Bronchial epithelial cell (primary cell): Measurements from ENCODE around the gene RSPRY1. TPM values are rescaled to one million over a fixed set of nuclear protein-coding genes. Genes with fewer than 3 reads are reported as not detected.

Source experiments
- DNase-seq: peaks from one replicate; pipeline ENCODE4 v3.0.0-alpha.2; 2010; ENCODE audit warnings: low read depth
- FAIRE-seq: peaks from 2 replicates; lab custom pipeline; 2011; peaks lifted over from hg19 to GRCh38; lab: Jason Lieb, UNC
- H3K27me3 ChIP-seq: 2 replicates; pipeline ENCODE4 v1.5.1; 2011; ENCODE audit warnings: low read length; ENCODE audit not compliant: control insufficient read depth, insufficient read depth
- H3K36me3 ChIP-seq: 2 replicates; pipeline ENCODE4 v1.5.1; 2011; ENCODE audit warnings: low read length; ENCODE audit not compliant: control insufficient read depth, insufficient read depth
- H3K4me3 ChIP-seq: 2 replicates; pipeline ENCODE4 v1.5.1; 2011; ENCODE audit warnings: mild to moderate bottlenecking, low read depth, low read length, control low read depth
- total RNA-seq: library from RNA; depleted of rRNA; stranded (reverse); fragments of >200 nt; gene quantifications from 2 replicates; pipeline ENCODE4 v1.2.1, GENCODE V29; 2014
- TF ChIP-seq, protein P1 (sequence below): IDR thresholded peaks from 2 replicates; pipeline ENCODE4 v1.5.1; 2011; ENCODE audit warnings: mild to moderate bottlenecking, moderate library complexity, low read length, control low read depth, inconsistent platforms; ENCODE audit not compliant: insufficient read depth, severe bottlenecking

Gene RSPRY1
- total RNA-seq, 1 donor from 2014 or later: 38.7 TPM

DNA sequence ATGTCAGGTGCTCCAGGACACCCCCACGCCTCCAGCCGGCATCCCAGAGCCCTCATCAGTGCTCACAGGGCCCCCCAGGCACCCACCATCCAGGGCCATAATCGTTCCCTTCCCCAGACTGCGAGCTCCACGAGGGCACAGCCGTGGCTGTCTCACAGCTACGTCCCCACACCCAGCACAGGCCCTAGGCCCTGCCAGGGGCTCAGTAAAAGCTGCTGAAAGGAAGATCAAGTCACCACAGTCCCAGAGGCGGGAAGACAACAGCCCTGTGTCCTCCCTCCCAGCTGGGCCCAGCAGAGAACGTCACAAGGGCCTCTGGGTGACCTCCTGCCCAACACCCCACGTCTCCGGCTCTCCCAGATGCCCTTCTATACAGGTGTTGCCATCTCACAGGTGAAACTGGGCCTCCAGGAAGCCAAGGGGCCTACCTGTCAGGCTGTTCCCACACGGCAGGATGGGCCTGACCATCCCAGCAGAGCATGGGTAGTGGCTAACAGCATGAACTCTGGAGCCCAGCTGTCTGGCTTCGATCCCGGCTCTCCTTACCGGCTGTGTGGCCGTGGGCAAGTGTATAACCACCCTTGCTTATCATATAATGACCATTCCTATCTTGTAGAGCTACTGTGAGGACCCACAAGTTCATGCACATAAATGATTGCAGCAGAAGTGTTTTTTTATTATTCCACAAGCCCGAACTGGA, 76.9 kb downstream of the RSPRY1 start:
- TF ChIP-seq, protein P1, sequence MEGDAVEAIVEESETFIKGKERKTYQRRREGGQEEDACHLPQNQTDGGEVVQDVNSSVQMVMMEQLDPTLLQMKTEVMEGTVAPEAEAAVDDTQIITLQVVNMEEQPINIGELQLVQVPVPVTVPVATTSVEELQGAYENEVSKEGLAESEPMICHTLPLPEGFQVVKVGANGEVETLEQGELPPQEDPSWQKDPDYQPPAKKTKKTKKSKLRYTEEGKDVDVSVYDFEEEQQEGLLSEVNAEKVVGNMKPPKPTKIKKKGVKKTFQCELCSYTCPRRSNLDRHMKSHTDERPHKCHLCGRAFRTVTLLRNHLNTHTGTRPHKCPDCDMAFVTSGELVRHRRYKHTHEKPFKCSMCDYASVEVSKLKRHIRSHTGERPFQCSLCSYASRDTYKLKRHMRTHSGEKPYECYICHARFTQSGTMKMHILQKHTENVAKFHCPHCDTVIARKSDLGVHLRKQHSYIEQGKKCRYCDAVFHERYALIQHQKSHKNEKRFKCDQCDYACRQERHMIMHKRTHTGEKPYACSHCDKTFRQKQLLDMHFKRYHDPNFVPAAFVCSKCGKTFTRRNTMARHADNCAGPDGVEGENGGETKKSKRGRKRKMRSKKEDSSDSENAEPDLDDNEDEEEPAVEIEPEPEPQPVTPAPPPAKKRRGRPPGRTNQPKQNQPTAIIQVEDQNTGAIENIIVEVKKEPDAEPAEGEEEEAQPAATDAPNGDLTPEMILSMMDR: no peak
- no peaks in the 10 kb centered on the region for H3K36me3 ChIP-seq
- no peak for FAIRE-seq
- H3K4me3 ChIP-seq: no peak overlapping the region
- no peaks in the 10 kb centered on the region for H3K27me3 ChIP-seq
- peak; percentile 52 for DNase-seq

- H3K36me3 ChIP-seq: no peaks in the 10 kb centered on the region
- TF ChIP-seq, protein P1: no peak
- FAIRE-seq (no peak), DNase-seq (no peak)
- no peak overlapping the region for H3K4me3 ChIP-seq
- no peaks in the 10 kb centered on the region for H3K27me3 ChIP-seq
Observed at GRCh38 chr16:57263541-57264351, 77.6 kb downstream of the RSPRY1 start.

DNA sequence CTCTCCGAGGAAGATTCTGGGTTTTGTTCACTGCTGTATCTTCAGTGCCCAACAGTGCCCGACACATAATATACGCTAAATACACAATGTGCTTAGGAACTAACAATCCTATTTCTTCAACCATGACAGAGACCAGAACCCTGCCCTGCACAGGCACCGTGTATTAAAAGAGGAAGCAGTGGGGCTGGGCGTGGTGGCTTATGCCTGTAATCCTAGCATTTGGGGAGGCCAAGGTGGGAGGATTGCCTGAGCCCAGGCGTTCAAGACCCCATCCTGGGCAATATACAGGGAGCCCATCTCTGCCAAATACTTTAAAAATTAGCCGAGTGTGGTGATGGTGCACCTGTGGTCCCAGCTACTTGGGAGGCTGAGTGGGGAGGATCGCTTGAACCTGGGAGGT, 78.3 kb downstream of the RSPRY1 start:
- FAIRE-seq: no peak

GRCh38 chr16:57264950-57265371, 78.8 kb downstream of the RSPRY1 start:
- DNase-seq (no peak), FAIRE-seq (no peak)
- TF ChIP-seq, protein P1: no peak

More for the DNA sequence above, 78.3 kb downstream of the RSPRY1 start:
- TF ChIP-seq, protein P1: no peak
- no peaks in the 10 kb centered on the region for H3K36me3 ChIP-seq
- no peak overlapping the region for H3K4me3 ChIP-seq
- no peaks in the 10 kb centered on the region for H3K27me3 ChIP-seq
- DNase-seq: no peak

DNA sequence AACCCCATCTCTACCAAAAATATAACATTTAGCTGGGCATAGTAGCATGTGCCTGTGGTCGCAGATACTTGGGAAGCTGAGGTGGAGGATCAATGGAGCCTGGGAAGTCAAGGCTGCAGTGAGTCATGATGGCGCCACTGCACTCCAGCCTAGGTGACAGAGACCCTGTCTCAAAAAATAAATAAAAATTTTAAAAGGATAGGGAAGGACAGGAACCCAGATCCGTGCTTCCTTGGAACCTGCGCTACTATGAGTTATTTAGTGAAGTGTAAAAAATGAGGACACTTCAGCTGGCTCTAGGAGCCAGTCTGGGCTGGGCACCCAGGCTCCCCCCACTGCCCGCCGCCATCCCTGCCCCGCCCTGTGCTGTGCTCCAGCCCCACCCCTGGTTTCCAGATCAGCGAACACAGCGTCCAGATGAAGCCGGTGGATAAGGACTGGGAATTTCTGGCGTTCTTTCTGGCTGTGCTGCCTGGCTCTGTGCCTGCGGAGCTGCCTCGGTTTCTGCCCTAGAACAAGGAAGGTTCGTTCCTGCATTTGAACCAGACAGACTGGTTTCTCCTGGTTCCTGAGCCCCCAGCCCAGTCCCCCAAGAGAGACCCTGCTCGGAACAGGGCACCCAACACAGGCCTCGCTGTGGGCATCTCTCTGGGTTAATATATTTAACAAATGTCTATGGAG, 79.9 kb downstream of the RSPRY1 start:
- TF ChIP-seq, protein P1: no peak
- Histone ChIP-seq H3K27me3 (no peaks in the 10 kb centered on the region), H3K4me3 (no peak overlapping the region), H3K36me3 (no peaks in the 10 kb centered on the region)
- DNase-seq (peak; percentile 44), FAIRE-seq (no peak)

More at GRCh38 chr16:57264950-57265371, 78.8 kb downstream of the RSPRY1 start:
- Histone ChIP-seq H3K4me3 (no peak overlapping the region), H3K27me3 (no peaks in the 10 kb centered on the region), H3K36me3 (no peaks in the 10 kb centered on the region)
